Peyer's patch (tissue), 4 donors: ENCODE data around the gene OASL.

Experiments
- CTCF ChIP-seq, 6 experiments: fragments of 450-650 bp in 4 of 6; fragments of 200-600 bp in 2 of 6; sonication (generic) in 1 of 6; IDR thresholded peaks; one replicate each; pipeline ENCODE4 v1.5.1; 2017 to 2019; ENCODE audit warnings: antibody characterized with exemption in 6 of 6, mild to moderate bottlenecking in 3 of 6, moderate library complexity in 1 of 6
- POLR2A ChIP-seq, 2 donors: fragments of 450-650 bp; IDR thresholded peaks; one replicate each; pipeline ENCODE4 v1.5.1; 2017; ENCODE audit warnings: antibody characterized with exemption in 2 of 2, mild to moderate bottlenecking in 2 of 2, moderate library complexity in 2 of 2

GRCh38 chr12:120982659-120983058, 56.4 kb downstream of the OASL start:
- TF ChIP-seq CTCF (IDR thresholded peaks at IDR 0.05): no peak
- no peak for TF ChIP-seq POLR2A (IDR thresholded peaks at IDR 0.05)
